IMR-90 (cell line): ENCODE measurements around the gene CCDC171.

ENCODE experiments used
- BHLHE40 ChIP-seq: fragments of 150-350 bp; IDR thresholded peaks from 2 replicates; pipeline ENCODE4 v1.6.1; 2016; ENCODE audit warnings: mild to moderate bottlenecking, low read depth, low read length
- CEBPB ChIP-seq: IDR thresholded peaks from 2 replicates; pipeline ENCODE4 v1.6.1; 2012; ENCODE audit warnings: low read depth, low read length, improper control_type of control experiment
- CHD1 ChIP-seq: IDR thresholded peaks from 2 replicates; pipeline ENCODE4 v1.6.1; 2012; ENCODE audit warnings: low read depth, low read length, improper control_type of control experiment
- MAFK ChIP-seq: IDR thresholded peaks from 2 replicates; pipeline ENCODE4 v1.6.1; 2012; ENCODE audit warnings: low read depth, low read length, improper control_type of control experiment
- MAZ ChIP-seq: IDR thresholded peaks from 2 replicates; pipeline ENCODE4 v1.6.1; 2012; ENCODE audit warnings: low read depth, mild to moderate bottlenecking, low read length, improper control_type of control experiment, moderate library complexity, borderline replicate concordance
- MXI1 ChIP-seq: IDR thresholded peaks from 2 replicates; pipeline ENCODE4 v1.6.1; 2012; ENCODE audit warnings: low read depth, mild to moderate bottlenecking, low read length, moderate library complexity, borderline replicate concordance
- POLR2A ChIP-seq: IDR thresholded peaks from 2 replicates; pipeline ENCODE4 v1.6.1; 2012; ENCODE audit warnings: mild to moderate bottlenecking, low read depth, low read length
- RAD21 ChIP-seq: IDR thresholded peaks from 2 replicates; pipeline ENCODE4 v1.6.1; 2012; ENCODE audit warnings: low read length, improper control_type of control experiment
- RCOR1 ChIP-seq: IDR thresholded peaks from 2 replicates; pipeline ENCODE4 v1.6.1; 2012; ENCODE audit warnings: mild to moderate bottlenecking, low read length, improper control_type of control experiment; ENCODE audit not compliant: insufficient replicate concordance
- RFX5 ChIP-seq: IDR thresholded peaks from 2 replicates; pipeline ENCODE4 v1.8.0; 2012; ENCODE audit warnings: low read depth, mild to moderate bottlenecking, low read length, moderate library complexity
- SMC3 ChIP-seq: fragments of 150-350 bp; IDR thresholded peaks from 2 replicates; pipeline ENCODE4 v1.6.1; 2016; ENCODE audit warnings: low read depth, mild to moderate bottlenecking, antibody characterized with exemption, low read length, moderate library complexity
- TF ChIP-seq, protein P1 (sequence below): conservative IDR thresholded peaks from 2 replicates; pipeline ENCODE4 v1.5.1; 2012; ENCODE audit warnings: mild to moderate bottlenecking, low read depth, low read length, improper control_type of control experiment
- TF ChIP-seq, protein P2 (sequence below): fragments of 150-350 bp; IDR thresholded peaks from 2 replicates; pipeline ENCODE4 v1.6.1; 2016; ENCODE audit warnings: low read depth, mild to moderate bottlenecking, low read length, moderate library complexity, borderline replicate concordance

GRCh38 chr9:15670894-15671293, 118.1 kb downstream of the CCDC171 start:
- TF ChIP-seq, protein P1, sequence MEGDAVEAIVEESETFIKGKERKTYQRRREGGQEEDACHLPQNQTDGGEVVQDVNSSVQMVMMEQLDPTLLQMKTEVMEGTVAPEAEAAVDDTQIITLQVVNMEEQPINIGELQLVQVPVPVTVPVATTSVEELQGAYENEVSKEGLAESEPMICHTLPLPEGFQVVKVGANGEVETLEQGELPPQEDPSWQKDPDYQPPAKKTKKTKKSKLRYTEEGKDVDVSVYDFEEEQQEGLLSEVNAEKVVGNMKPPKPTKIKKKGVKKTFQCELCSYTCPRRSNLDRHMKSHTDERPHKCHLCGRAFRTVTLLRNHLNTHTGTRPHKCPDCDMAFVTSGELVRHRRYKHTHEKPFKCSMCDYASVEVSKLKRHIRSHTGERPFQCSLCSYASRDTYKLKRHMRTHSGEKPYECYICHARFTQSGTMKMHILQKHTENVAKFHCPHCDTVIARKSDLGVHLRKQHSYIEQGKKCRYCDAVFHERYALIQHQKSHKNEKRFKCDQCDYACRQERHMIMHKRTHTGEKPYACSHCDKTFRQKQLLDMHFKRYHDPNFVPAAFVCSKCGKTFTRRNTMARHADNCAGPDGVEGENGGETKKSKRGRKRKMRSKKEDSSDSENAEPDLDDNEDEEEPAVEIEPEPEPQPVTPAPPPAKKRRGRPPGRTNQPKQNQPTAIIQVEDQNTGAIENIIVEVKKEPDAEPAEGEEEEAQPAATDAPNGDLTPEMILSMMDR, result no peak
- no peak for TF ChIP-seq RCOR1
- no peak for TF ChIP-seq POLR2A
- no peak for TF ChIP-seq MXI1
- TF ChIP-seq CEBPB, result no peak
- TF ChIP-seq MAZ, result no peak
- TF ChIP-seq RAD21, result no peak
- no peak for TF ChIP-seq BHLHE40
- TF ChIP-seq RFX5, result no peak
- TF ChIP-seq CHD1, result no peak
- TF ChIP-seq, protein P2, sequence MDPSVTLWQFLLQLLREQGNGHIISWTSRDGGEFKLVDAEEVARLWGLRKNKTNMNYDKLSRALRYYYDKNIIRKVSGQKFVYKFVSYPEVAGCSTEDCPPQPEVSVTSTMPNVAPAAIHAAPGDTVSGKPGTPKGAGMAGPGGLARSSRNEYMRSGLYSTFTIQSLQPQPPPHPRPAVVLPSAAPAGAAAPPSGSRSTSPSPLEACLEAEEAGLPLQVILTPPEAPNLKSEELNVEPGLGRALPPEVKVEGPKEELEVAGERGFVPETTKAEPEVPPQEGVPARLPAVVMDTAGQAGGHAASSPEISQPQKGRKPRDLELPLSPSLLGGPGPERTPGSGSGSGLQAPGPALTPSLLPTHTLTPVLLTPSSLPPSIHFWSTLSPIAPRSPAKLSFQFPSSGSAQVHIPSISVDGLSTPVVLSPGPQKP, result no peak
- TF ChIP-seq SMC3, result no peak
- TF ChIP-seq MAFK, result no peak
